ENCODE measurements around the gene LY6G5C. TPM values are rescaled to one million over a fixed set of nuclear protein-coding genes. Genes with fewer than 3 reads are reported as not detected.

LY6G5C gene
- total RNA-seq, 1 experiment from 2014 or later = not detected

DNA sequence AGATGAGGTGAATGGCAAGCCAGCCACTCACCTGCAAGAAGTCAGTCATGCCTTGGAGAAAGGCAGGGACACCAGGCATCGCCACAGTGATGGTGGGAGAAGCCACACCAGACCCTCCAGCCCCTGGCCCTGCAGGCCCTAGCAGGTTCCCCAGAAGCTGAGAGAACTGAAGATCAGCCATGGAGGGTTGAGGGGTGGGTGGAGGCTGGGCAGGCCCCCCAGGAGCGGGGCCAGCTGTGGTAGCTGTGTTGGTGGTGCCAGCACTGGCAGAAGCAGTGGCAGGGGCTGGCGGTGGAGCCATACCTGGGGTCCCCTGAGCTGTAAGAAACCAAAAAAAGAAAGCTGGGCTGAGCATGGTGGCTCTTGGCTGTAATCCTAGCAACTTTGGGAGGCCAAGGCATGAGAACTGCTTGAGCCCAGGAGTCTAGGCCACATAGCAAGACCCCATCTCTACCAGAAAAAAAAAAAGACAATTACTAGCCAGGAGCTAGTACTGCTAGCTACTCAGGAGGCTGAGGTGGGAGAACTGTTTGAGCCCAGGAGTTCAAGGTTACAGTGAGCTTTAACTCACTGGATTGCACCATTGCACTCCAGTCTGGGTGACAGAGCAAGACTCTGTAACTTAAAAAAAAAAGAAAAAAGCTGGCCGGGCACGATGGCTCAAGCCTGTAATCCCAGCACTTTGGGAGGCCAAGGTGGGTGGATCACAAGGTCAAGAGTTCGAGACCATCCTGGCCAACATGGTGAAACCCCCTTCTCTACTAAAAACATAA, 37.9 kb downstream of the LY6G5C start:
- DNase-seq (ENCODE audit: low read depth) = no peak

GRCh38 chr6:31641370-31641769, 39.5 kb downstream of the LY6G5C start:
- no peak for DNase-seq (ENCODE audit: low read depth)

DNA sequence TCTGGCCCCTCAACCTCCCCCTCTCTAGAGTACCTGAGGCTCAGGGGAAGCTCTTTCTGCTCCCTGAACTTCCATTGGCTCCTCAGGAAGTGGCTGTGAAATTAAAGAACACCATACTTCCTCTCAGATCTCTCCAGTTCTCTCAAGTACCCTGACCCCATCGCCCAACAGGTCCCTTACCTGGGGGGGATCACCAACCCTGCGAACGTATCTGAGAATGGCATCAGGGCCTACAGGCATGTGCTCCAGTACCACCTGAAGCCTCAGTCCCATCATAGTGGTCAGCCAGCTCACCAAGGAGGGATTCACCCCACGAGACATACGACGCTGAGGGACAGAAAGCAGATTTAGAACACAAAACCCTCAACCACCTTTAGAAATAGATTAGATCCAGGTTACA, 40.3 kb downstream of the LY6G5C start:
- no peak for DNase-seq (ENCODE audit: low read depth)

DNA sequence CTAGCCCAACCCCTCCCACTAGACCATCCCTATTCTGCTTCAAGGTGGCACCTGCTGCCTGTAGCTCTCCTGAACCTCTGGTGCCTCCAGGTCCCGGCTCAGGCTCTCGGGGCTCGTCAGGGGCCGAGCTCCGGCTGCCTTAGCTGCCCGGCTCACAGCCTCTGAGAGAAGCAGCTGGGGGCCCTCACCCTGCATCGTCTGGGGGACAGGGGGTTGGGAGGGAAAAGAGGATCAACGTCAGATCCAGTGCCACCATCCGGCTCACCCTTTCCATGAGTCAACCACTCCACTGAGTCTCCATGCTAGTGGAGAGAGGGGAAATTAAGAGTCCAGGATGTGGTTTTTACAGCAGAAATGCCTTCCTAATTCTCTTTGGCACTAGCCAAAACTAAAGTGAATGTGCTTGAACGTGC, 41.4 kb downstream of the LY6G5C start:
- DNase-seq (ENCODE audit: low read depth) = peak; percentile 71

GRCh38 chr6:31639043-31639442, 41.8 kb downstream of the LY6G5C start:
- DNase-seq (ENCODE audit: low read depth) = no peak

DNA sequence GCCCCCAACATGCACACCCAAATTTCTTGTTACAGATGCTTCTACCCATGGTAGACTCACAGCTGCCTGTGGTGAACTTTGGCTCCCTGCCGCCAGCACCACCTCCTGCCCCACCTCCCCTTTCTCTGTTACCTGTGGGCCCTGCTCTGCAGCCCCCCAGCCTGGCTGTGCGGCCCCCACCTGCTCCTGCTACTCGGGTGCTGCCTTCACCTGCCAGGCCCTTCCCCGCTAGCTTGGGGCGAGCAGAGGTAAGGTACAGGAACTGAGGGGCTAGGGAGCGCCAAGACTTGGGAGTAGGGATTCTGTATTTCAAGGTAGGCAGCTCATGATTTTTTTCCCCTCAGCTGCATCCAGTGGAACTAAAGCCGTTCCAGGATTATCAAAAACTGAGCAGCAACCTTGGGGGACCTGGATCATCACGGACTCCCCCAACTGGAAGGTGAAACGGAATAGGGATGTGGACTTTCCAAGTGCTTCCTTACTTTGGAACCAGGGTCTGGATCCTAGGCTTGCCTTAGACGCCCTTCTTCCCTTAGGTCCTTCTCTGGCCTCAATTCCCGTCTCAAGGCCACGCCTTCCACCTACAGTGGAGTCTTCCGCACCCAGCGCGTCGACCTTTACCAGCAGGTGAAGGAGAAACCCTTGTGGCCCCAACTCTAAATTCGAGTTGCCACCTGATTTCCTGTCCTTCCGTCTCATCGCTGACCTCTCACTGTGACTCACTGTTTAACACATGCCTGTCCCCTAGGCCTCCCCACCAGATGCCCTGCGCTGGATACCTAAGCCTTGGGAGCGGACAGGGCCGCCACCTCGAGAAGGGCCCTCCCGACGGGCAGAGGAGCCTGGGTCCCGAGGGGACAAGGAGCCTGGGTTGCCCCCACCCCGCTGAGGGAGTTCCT, 43.9 kb downstream of the LY6G5C start:
- no peak for DNase-seq (ENCODE audit: low read depth)

DNA sequence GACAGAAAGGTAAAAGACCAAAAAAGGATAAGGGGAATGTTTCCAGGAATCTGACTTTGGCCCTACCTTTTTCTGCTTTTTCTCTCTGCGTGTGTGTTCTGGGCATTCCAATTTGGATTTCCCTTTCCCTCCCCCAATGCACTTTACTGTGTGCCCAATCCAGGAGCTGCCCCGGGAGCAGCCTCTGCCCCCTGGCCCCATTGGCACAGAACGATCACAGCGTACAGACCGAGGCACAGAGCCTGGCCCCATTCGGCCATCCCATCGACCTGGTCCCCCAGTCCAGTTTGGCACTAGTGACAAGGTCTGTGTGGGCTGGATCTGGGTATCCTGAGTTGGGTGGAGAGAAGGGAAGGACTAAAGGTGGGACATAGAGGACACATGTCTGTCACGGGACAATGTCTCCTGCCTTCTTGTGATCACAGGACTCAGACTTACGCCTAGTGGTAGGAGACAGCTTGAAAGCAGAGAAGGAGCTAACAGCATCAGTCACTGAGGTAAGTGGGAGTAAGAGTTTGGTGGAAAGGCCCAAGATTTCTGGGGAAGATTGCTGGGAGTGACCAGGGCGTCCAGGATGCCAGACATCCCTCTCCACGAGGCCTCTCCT, 45.8 kb downstream of the LY6G5C start:
- DNase-seq (ENCODE audit: low read depth) = no peak

- no peak for DNase-seq (ENCODE audit: low read depth)
Observed at GRCh38 chr6:31634131-31634530, 46.7 kb downstream of the LY6G5C start.

- no peak for DNase-seq (ENCODE audit: low read depth)
Observed at GRCh38 chr6:31633447-31633846, 47.4 kb downstream of the LY6G5C start.

GRCh38 chr6:31632279-31632946, 48.5 kb downstream of the LY6G5C start:
- no peak for DNase-seq (ENCODE audit: low read depth)

DNA sequence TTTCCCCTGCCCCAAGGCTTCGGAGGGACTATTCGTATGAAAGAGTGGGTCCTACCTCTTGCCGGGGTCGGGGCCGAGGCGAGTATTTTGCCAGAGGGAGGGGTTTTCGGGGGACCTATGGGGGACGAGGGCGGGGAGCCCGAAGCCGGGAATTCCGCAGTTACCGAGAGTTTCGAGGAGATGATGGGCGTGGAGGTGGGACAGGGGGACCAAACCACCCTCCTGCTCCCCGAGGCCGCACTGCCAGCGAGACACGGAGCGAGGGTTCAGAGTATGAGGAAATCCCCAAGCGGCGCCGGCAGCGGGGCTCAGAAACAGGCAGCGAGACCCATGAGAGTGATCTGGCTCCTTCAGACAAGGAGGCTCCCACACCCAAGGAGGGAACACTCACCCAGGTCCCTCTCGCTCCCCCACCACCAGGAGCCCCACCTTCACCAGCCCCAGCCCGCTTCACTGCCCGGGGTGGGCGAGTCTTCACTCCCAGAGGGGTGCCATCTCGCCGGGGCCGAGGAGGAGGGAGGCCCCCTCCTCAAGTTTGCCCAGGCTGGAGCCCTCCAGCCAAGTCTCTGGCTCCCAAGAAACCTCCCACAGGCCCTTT, 49.1 kb downstream of the LY6G5C start:
- no peak for DNase-seq (ENCODE audit: low read depth)

DNA sequence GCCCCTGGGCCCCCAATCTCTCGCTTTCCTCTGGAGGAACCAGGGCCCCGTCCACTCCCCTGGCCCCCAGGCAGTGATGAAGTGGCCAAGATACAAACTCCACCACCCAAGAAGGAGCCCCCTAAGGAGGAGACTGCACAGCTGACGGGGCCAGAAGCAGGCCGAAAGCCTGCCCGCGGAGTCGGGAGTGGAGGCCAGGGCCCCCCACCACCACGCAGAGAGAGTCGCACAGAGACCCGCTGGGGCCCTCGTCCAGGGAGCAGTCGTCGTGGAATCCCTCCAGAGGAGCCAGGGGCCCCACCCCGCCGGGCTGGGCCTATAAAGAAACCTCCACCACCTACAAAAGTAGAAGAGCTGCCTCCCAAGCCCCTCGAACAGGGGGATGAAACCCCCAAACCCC, 49.7 kb downstream of the LY6G5C start:
- no peak for DNase-seq (ENCODE audit: low read depth)

GRCh38 chr6:31630177-31630934, 50.5 kb downstream of the LY6G5C start:
- no peak for DNase-seq (ENCODE audit: low read depth)

- no peak for DNase-seq (ENCODE audit: low read depth)
Observed at GRCh38 chr6:31629014-31629413, 51.9 kb downstream of the LY6G5C start.

GRCh38 chr6:31627690-31628287, 53.1 kb downstream of the LY6G5C start:
- DNase-seq (ENCODE audit: low read depth) = no peak

DNA sequence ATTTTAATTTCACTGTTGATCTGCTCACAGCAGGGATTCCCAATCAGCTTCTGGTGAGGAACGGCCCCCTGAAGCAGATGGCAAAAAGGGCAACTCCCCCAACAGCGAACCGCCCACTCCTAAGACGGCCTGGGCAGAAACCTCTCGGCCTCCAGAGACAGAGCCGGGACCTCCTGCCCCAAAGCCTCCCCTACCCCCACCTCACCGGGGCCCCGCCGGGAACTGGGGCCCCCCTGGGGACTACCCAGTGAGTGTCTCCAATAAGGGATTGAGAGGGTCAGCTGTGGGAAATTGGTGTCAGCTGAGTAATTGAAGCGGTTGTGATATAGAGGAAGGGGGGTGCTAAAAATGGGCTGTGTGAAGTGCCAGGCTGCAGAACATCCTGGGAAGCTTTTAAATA, 53.9 kb downstream of the LY6G5C start:
- DNase-seq (ENCODE audit: low read depth) = no peak
